Keratinocyte (primary cell): ENCODE data around the gene RAD51. TPM values are rescaled to one million over a fixed set of nuclear protein-coding genes. Genes with fewer than 3 reads are reported as not detected.
"Not testable (repeated sequence)": the region's sequence is repeated elsewhere in the genome, so short reads cannot be mapped to it uniquely, and the experiment has no call there.

Source experiments
- DNase-seq: peaks from one replicate; pipeline ENCODE4 v3.0.0-alpha.2; 2011; ENCODE audit warnings: low read depth, missing footprints, low spot score
- FAIRE-seq: peaks from 2 replicates; lab custom pipeline; 2011; peaks lifted over from hg19 to GRCh38; lab: Jason Lieb, UNC
- H2AFZ ChIP-seq: 2 replicates; pipeline ENCODE4 v1.6.0; 2012; ENCODE audit warnings: low read length, control low read depth, inconsistent platforms; ENCODE audit not compliant: control insufficient read depth
- H3K27ac ChIP-seq: 2 replicates; pipeline ENCODE4 v1.5.1; 2011; ENCODE audit warnings: low read length; ENCODE audit not compliant: control insufficient read depth, insufficient read depth
- H3K27me3 ChIP-seq: 3 replicates; pipeline ENCODE4 v1.6.0; 2011; ENCODE audit warnings: low read length; ENCODE audit not compliant: control insufficient read depth, insufficient read depth; ENCODE audit errors: extremely low read depth
- H3K36me3 ChIP-seq, 2 experiments: 2 replicates in 1 of 2; 3 replicates in 1 of 2; pipeline ENCODE4 v1.5.1; 2011; ENCODE audit warnings: low read length in 2 of 2, mild to moderate bottlenecking in 1 of 2; ENCODE audit not compliant: control insufficient read depth in 2 of 2, insufficient read depth in 2 of 2; ENCODE audit errors: extremely low read depth in 1 of 2
- H3K4me1 ChIP-seq: 3 replicates; pipeline ENCODE4 v1.5.1; 2011; ENCODE audit warnings: low read length; ENCODE audit not compliant: control insufficient read depth, insufficient read depth; ENCODE audit errors: extremely low read depth
- H3K4me2 ChIP-seq: 3 replicates; pipeline ENCODE4 v1.6.0; 2011; ENCODE audit warnings: low read depth, low read length; ENCODE audit not compliant: control insufficient read depth, insufficient read depth; ENCODE audit errors: extremely low read depth
- H3K4me3 ChIP-seq, 3 experiments: fragments of 200-600 bp in 1 of 3; sonication (generic) in 1 of 3; 2 replicates in 2 of 3; 3 replicates in 1 of 3; pipeline ENCODE4 v1.5.1; 2011 to 2016; ENCODE audit warnings: low read length in 3 of 3, mild to moderate bottlenecking in 3 of 3, control low read depth in 2 of 3, inconsistent platforms in 1 of 3, low read depth in 1 of 3, mixed read lengths in 1 of 3, mixed run types in 1 of 3, moderate library complexity in 1 of 3; ENCODE audit not compliant: control insufficient read depth in 2 of 3, insufficient read depth in 2 of 3; ENCODE audit errors: extremely low read depth in 1 of 3
- H3K79me2 ChIP-seq: 2 replicates; pipeline ENCODE4 v1.6.0; 2012; ENCODE audit warnings: low read length; ENCODE audit not compliant: control insufficient read depth, insufficient read depth
- H3K9ac ChIP-seq: 3 replicates; pipeline ENCODE4 v1.6.0; 2011; ENCODE audit warnings: low read length; ENCODE audit not compliant: control insufficient read depth, insufficient read depth; ENCODE audit errors: extremely low read depth
- H3K9me1 ChIP-seq: 3 replicates; pipeline ENCODE4 v1.6.0; 2011; ENCODE audit warnings: low read length; ENCODE audit not compliant: control insufficient read depth, insufficient read depth; ENCODE audit errors: extremely low read depth
- H3K9me3 ChIP-seq: 2 replicates; pipeline ENCODE4 v1.5.1; 2012; ENCODE audit warnings: low read depth, low read length; ENCODE audit not compliant: control insufficient read depth
- H4K20me1 ChIP-seq: 3 replicates; pipeline ENCODE4 v1.6.0; 2011; ENCODE audit warnings: low read length; ENCODE audit not compliant: control insufficient read depth, insufficient read depth; ENCODE audit errors: extremely low read depth
- EZH2 ChIP-seq: IDR thresholded peaks from one replicate; pipeline ENCODE4 v1.6.1; 2012; ENCODE audit warnings: inconsistent platforms, mild to moderate bottlenecking, low read length, moderate library complexity
- dilution Hi-C: fragments of 300-500 bp; cut with MboI; formaldehyde crosslinking; loops from one replicate; pipeline ENCODE4 v1.7.0; 2020; ENCODE audit warnings: low sequenced_read_pairs; ENCODE audit not compliant: extremely low pct_ligation_motif_present
- polyA plus RNA-seq, 5 experiments: library from polyadenylated mRNA; depleted of rRNA in 3 of 5; stranded (reverse) in 3 of 5; stranded (forward) in 1 of 5; unstranded in 1 of 5; fragments of >200 nt; gene quantifications; 1 replicate in 1 of 5; 2 replicates in 3 of 5; 3 replicates in 1 of 5; pipeline versions ENCODE4 v1.2.1 to v1.2.3, GENCODE V29; 2011 to 2012; ENCODE audit warnings: missing spikeins in 2 of 5, low read depth in 1 of 5, low replicate concordance in 1 of 5
- TF ChIP-seq, protein P1 (sequence below), 3 experiments: IDR thresholded peaks in 1 of 3; conservative IDR thresholded peaks in 1 of 3; optimal IDR thresholded peaks in 1 of 3; 2 replicates in 2 of 3; 3 replicates in 1 of 3; pipeline versions ENCODE3 to v1.5.1; 2011; ENCODE audit warnings: low read length in 3 of 3, mild to moderate bottlenecking in 3 of 3, moderate library complexity in 2 of 3, control low read depth in 1 of 3, inconsistent platforms in 1 of 3; ENCODE audit not compliant: insufficient read depth in 2 of 3; ENCODE audit errors: extremely low read depth in 1 of 3

The RAD51 gene
- polyA plus RNA-seq, 1 donor (not counting 4 experiments of a cell fraction or from before 2014, with no cell fraction given): 6.9 TPM

DNA sequence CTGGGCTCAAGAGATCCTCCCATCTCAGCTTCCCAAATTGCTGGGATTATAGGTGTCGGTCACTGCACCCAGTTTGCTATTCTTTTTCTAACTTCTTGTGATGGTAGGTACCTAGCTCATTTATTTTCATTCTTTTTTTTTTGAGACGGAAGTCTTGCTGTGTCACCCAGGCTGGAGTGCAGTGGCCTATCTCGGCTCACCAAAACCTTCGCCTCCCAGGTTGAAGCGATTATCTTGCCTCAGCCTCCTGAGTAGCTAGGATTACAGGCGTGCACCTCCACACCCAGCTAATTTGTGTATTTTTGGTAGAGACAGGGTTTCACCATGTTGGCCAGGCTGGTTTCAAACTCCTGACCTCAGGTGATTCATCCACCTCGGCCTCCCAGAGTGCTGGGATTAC, 30.1 kb upstream of the RAD51 start:
- no peak for FAIRE-seq
- dilution Hi-C loops: no loop called here

DNA sequence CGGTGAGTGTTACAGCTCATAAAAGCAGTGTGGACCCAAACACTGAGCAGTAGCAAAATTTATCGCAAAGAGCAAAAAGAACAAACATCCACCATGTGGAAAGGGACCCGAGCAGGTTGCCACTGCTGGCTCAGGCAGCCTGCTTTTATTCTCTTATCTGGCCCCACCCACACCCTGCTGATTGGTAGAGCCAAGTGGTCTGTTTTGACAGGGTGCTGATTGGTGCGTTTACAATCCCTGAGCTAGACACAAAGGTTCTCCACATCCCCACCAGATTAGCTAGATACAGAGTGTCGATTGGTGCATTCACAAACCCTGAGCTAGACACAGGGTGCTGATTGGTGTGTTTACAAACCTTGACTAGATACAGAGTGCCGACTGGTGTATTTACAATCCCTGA, 18.7 kb upstream of the RAD51 start:
- dilution Hi-C loops, H3K9me3 ChIP-seq, DNase-seq, H3K79me2 ChIP-seq, H3K4me2 ChIP-seq, H3K27ac ChIP-seq, H3K9ac ChIP-seq, H3K27me3 ChIP-seq, FAIRE-seq, H3K9me1 ChIP-seq, H4K20me1 ChIP-seq, H2AFZ ChIP-seq, H3K4me1 ChIP-seq, H3K36me3 ChIP-seq, H3K4me3 ChIP-seq: not testable (repeated sequence)

More for the DNA sequence above, 30.1 kb upstream of the RAD51 start:
- no peaks in the 10 kb centered on the region for H3K9me1 ChIP-seq
- H3K9ac ChIP-seq: no peak overlapping the region
- no peak overlapping the region for H3K4me3 ChIP-seq
- H3K4me2 ChIP-seq: no peak overlapping the region
- peaks cover 1 to 8% of the 10 kb centered on the region in 2 experiments for H3K36me3 ChIP-seq
- no peaks in the 10 kb centered on the region for H3K4me1 ChIP-seq
- TF ChIP-seq, protein P1, sequence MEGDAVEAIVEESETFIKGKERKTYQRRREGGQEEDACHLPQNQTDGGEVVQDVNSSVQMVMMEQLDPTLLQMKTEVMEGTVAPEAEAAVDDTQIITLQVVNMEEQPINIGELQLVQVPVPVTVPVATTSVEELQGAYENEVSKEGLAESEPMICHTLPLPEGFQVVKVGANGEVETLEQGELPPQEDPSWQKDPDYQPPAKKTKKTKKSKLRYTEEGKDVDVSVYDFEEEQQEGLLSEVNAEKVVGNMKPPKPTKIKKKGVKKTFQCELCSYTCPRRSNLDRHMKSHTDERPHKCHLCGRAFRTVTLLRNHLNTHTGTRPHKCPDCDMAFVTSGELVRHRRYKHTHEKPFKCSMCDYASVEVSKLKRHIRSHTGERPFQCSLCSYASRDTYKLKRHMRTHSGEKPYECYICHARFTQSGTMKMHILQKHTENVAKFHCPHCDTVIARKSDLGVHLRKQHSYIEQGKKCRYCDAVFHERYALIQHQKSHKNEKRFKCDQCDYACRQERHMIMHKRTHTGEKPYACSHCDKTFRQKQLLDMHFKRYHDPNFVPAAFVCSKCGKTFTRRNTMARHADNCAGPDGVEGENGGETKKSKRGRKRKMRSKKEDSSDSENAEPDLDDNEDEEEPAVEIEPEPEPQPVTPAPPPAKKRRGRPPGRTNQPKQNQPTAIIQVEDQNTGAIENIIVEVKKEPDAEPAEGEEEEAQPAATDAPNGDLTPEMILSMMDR (optimal IDR thresholded peaks at IDR 0.05 in 1 of 3, IDR thresholded peaks at IDR 0.05 in 1 of 3, conservative IDR thresholded peaks at IDR 0.05 in 1 of 3; ENCODE audit: extremely low read depth in 1 of 3, insufficient read depth in 2 of 3, low read length in 3 of 3): no peak
- TF ChIP-seq EZH2: no peak
- no peaks in the 10 kb centered on the region for H3K9me3 ChIP-seq
- no peaks in the 10 kb centered on the region for H4K20me1 ChIP-seq
- H3K79me2 ChIP-seq: no peaks in the 10 kb centered on the region
- H3K27ac ChIP-seq: no peak overlapping the region
- H2AFZ ChIP-seq: no peak overlapping the region
- DNase-seq: no peak
- no peaks in the 10 kb centered on the region for H3K27me3 ChIP-seq

DNA sequence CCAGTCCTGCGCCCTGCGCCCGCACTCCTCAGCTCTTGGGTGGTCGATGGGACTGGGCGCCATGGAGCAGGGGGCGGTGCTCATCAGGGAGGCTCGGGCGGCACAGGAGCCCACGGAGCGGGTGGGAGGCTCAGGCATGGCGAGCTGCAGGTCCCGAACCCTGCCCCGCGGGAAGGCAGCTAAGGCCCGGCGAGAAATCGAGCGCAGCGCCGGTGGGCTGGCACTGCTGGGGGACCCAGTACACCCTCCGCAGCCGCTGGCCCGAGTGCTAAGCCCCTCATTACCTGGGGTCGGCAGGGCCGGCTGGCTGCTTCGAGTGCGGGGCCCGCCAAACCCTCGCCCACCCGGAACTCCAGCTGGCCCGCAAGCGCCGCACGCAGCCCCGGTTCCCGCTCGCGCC, 18.1 kb upstream of the RAD51 start:
- H3K36me3 ChIP-seq, H3K27me3 ChIP-seq, H3K4me1 ChIP-seq, H2AFZ ChIP-seq, H3K4me2 ChIP-seq, H3K4me3 ChIP-seq, H3K79me2 ChIP-seq, H3K27ac ChIP-seq, DNase-seq, H3K9me1 ChIP-seq, H3K9ac ChIP-seq, H4K20me1 ChIP-seq, dilution Hi-C loops, FAIRE-seq, H3K9me3 ChIP-seq: not testable (repeated sequence)
